HG03159 (cell line): ENCODE data around the gene BRAF.
"Not testable (repeated sequence)": the region's sequence is repeated elsewhere in the genome, so short reads cannot be mapped to it uniquely, and the experiment has no call there.

Experiments
- ATAC-seq: cut with Tn5 transposase; IDR thresholded peaks from one replicate; pipeline ENCODE4 v1.9.1; 2021; ENCODE audit warnings: mild to moderate bottlenecking, moderate library complexity; ENCODE audit not compliant: unreplicated experiment

BRAF gene

GRCh38 chr7:140920745-140921144, 4.0 kb downstream of the BRAF start:
- no peak for ATAC-seq

GRCh38 chr7:140918236-140918635, 6.5 kb downstream of the BRAF start:
- no peak for ATAC-seq

GRCh38 chr7:140917258-140917657, 7.5 kb downstream of the BRAF start:
- ATAC-seq, result no peak

GRCh38 chr7:140915935-140916555, 8.7 kb downstream of the BRAF start:
- no peak for ATAC-seq

DNA sequence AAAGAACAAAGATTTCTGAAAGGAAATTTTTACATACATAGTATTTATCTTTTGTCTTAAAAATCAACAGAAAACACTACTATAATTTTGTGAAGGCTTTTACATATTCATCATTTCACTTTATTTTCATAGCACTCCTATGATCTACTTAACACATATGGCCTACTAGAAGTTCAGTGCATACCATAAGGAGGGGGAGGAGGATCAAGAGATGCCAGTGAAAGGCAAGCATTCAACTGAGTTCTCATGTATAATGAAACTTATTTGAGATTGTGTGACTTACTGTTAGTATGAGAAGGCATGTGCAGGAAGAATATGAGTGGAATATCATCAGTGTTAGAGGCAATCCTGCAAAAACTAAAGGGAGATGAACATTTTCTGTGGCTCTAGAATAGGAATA, 10.6 kb downstream of the BRAF start:
- no peak for ATAC-seq

DNA sequence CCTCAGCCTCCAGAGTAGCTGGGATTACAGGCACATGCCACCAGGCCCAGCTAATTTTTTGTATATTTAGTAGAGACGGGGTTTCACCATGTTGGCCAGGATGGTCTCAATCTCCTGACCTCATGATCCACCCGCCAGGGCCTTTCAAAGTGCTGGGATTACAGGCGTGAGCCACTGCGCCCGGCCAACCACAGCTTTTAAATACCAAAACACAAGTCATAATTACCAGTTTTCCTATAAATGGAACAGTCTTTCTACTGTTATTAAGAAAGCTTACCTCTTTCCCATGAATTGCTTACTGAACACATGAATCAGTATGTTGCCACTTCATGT, 11.2 kb downstream of the BRAF start:
- not testable (repeated sequence) for ATAC-seq

DNA sequence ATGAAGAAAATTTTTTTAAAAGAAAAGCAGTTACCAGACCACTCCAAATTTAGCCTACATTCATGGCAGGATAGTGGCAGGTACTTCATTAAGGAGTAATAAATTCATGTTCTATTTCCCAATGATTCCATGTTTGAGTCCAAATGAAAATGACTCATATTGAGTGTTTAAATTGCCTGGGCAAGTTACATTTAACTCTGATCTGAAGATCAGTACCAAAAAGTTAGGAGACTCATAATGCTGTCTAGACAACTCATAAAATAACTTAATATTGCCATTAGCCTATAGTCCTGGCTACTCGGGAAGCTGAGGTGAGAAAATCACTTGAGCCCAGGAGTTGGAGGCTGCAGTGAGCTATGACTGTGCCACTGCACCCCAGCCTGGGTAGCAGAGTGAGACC, 13.0 kb downstream of the BRAF start:
- no peak for ATAC-seq

DNA sequence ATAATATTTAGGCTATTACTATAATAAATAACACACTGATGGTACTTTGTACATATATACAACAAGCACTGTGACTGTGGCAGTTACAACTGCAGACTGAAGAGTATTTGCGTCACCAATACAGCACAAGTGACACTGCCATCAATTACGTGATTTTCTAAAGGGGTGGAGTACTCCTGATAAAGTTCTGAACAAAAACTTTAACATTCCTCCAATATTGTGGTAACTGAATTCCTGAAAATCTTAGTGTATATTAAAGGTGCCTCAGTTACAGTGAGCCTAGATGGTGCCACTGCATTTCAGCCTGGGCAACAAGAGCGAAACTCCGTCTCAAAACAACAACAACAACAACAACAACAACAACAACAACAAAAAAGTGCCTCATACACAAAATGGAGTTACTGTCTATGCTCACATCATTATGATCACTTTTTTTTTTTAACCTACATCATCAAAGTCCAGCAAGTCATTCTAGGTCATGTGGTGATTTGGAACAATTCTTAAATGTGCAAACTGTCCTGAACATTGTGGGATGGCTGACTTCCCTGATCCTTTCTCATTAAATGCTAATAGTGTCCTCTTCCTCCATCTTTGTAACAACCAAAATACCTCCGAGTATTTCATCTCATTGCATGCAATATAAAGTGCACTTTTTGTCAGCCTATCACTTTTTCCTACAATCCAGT, 15.1 kb downstream of the BRAF start:
- ATAC-seq, result no peak

DNA sequence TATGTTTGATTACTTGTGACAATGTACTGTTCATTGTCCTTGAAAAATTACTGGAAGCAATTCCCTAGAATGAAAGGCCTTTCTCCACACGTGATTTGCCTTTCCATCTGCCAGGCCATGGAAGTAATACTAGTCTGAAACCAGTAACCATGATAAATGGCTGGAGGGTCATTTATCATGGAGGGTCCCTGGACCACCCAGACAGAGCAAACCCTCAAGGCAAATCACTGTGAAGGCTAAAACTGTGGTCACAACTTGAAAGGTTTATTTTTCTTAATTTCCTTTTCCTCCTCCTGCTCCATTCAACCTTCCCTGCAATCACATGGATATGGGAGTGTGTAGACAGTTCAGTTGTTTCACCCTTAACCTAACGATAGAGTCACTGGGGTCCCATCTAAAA, 16.4 kb downstream of the BRAF start:
- no peak for ATAC-seq

DNA sequence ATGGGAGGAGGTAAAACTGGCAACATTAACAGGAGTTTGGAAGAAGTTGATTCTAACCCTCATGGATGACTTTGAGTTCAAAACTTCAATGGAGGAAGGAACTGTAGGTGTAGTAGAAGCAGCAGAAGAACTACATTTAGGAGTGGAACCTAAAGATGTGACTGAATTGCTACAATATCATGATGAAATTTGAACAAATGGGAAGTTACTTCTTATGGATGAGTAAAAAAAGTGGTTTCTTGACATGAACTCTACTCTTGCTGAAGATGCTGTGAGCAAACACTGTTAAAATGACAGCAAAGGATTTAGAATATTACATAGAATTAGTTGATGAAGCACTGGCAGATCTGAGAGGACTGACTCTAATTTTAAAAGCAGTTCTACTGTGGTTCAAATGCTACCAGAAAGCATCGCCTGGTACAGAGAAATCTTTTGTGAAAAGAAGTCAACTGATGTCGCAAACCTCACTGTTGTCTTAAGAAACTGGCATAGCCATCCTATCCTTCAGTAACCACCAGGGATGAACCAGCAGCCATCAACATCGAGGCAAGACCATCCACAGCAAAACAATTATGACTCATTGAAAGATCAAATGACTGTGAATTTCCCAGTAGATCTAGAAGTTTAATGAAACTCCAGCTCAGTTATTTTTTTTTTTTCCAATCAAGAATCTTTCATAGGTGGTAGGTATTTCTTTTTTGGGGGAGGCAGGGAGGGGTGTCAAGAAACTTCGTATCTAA, 20.8 kb downstream of the BRAF start:
- ATAC-seq, result no peak

DNA sequence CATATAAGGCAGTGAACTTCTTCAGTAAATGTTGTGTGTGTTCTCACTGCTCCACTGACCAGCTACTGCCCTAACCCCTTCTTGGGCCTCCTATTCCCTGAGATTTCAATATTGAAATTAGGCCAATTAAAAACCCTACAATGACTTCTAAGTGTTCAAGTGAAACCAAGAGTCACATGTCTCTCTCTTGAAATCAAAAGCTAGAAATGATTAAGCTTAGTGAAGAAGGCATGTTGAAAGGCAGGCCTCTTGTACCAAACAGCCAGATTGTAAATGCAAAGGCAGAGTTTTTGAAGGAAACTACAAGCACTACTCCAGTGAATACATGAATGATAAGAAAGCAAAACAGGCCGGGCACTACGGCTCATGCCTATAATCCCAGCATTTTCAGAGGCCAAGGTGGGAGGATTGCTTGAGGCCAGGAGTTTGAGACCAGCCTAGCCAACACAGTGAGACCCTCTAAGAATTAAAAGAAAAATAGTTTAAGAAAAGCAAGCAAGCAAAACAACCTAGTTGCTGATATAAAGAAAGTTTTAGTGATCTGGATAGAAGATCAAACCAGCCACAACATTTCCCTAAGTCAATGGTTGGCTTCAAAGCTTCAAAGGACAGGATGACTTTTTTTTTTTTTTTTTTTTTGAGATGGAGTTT, 22.3 kb downstream of the BRAF start:
- ATAC-seq, result peak; percentile 77

- no peak for ATAC-seq
Observed at GRCh38 chr7:140901941-140902302, 22.8 kb downstream of the BRAF start.

DNA sequence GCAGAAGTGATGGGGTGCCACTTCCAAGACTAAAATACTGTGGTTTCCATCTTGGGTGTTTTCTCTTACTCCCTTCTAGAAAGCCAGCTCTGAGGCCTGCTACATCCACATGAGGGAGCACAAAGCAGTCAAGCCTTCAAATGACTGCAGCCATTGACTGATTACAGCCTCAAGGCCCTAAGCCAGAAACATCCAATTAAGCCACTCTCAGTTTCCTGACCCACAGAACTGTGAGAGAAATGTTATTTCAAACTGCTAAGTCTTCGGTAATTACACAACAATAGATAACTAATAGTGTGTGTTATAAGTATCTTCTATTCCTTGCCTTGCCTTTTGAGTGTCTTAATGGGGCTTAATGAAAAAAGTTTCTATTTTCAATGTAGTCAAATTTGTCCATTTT, 24.8 kb downstream of the BRAF start:
- no peak for ATAC-seq

DNA sequence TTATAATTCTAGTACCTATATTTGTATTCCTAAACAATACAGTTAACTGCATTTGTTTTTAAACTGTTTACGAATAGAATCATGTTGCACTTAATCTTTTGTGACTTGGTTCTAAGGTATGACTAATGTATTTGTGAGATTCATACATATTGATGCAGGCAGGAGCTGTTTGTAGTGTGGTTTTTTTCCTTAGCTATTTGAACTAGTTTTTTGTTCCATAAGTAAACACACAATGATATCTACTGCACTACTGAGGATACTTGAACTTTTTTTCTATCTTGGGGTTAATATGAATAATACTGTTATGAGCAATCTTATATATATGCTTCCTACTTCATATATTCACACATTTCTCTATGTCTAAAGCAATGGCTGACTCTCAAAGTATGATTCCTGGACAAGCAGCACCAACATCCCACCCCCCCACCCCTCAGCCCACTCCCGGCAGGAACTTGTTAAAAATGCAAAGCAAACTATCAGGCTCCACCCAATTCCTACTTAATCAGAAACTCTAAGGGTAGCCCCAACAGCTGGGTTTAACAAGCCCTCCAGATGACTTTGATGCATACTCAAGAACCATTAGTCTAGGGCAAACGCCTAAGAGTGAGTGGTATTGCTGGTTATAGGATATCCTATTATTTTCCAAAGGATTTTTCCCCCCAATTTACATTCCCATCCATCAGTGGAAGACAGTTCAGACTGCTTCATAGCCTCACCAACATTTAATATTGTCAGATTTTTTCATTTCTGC, 25.8 kb downstream of the BRAF start:
- no peak for ATAC-seq

DNA sequence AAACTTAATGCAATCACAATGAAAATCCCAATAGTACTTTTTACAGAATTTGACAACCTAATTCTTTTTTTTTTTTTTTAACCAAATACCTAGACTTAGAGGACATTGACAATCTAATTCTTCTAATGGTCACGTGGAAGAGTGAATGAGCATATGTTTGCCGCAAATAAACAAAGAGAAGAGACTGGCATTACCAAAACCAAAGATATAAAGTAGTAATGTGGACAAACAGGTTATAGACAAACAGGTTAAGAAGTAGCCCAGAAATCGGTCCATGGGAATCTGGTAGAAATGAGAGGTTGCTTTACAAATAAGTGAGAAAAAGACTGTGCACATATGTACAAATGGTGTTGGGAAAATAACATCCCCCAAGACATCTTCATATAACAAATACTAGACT, 27.7 kb downstream of the BRAF start:
- no peak for ATAC-seq

DNA sequence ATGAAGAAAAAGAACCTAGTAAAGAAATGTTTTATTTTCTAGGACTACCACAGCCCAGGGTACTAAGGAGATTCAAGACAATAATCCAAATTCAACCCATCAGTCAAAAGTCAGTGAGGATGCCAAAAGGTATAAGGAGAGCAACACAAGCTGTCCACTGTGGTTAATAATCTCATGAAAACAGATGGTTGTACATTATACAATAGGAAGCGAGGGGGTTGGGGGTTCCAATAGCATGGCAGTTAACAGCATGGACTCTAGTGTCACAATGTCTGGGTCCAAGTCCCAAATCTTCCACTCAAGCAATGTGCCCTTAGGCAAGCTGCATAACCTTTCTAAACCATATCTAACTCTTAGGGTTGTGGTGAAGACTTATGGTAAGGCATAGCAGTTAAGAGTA, 35.1 kb downstream of the BRAF start:
- peak; percentile 54 for ATAC-seq

GRCh38 chr7:140889150-140889549, 35.6 kb downstream of the BRAF start:
- no peak for ATAC-seq

DNA sequence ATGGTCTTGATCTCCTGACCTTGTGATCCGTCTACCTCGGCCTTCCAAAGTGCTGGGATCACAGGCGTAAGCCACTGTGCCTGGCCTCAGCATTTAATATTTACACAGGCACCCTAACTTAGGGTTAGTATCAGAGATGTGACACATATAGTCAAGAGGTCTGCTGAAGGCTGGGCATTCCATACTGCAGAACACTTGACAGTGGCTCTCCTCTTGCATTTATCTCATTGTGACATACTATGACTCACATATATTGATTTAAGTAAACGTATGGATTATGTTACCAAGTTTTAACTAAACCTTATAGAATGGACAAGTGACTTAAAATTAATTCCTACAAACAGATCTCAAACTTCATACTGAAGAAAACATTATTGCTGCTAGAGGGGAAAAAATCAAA, 36.6 kb downstream of the BRAF start:
- ATAC-seq, result no peak

GRCh38 chr7:140885735-140886334, 38.9 kb downstream of the BRAF start:
- no peak for ATAC-seq

GRCh38 chr7:140883378-140883777, 41.4 kb downstream of the BRAF start:
- ATAC-seq, result no peak

GRCh38 chr7:140882834-140883233, 41.9 kb downstream of the BRAF start:
- ATAC-seq, result not testable (repeated sequence)
